Neural cell (in vitro differentiated cells): ENCODE data around the gene SLC25A45. TPM values are rescaled to one million over a fixed set of nuclear protein-coding genes. Genes with fewer than 3 reads are reported as not detected.

Source experiments
- H2AFZ ChIP-seq: fragments of 200-600, 300-800 bp; sonication (generic), shearing (Covaris generic); 2 replicates; pipeline ENCODE4 v1.6.0; 2014; ENCODE audit warnings: low read depth, mild to moderate bottlenecking, antibody characterized with exemption, low read length, moderate library complexity
- H3F3A ChIP-seq: fragments of 200-600 bp; shearing (Covaris generic); 2 replicates; pipeline ENCODE4 v1.6.1; 2016; ENCODE audit warnings: mild to moderate bottlenecking, moderate library complexity, mixed read lengths, antibody characterized with exemption, low read length; ENCODE audit not compliant: insufficient read depth, poor library complexity, severe bottlenecking
- H3K27ac ChIP-seq: fragments of 200-600, 300-800 bp; sonication (generic), shearing (Covaris generic); 2 replicates; pipeline ENCODE4 v1.5.1; 2014; ENCODE audit warnings: mild to moderate bottlenecking, low read length, moderate library complexity
- H3K27me3 ChIP-seq: fragments of 300-800, 200-600 bp; sonication (generic), shearing (Covaris generic); 2 replicates; pipeline ENCODE4 v1.6.0; 2014; ENCODE audit warnings: mild to moderate bottlenecking, low read depth, low read length, moderate library complexity; ENCODE audit not compliant: insufficient read depth
- H3K36me3 ChIP-seq: fragments of 300-800, 200-600 bp; sonication (generic), shearing (Covaris generic); 2 replicates; pipeline ENCODE4 v1.5.1; 2014; ENCODE audit warnings: mild to moderate bottlenecking, antibody characterized with exemption, low read length, moderate library complexity; ENCODE audit not compliant: insufficient read depth
- H3K4me2 ChIP-seq: fragments of 300-800, 200-600 bp; sonication (generic), shearing (Covaris generic); 2 replicates; pipeline ENCODE4 v1.6.0; 2014; ENCODE audit warnings: mild to moderate bottlenecking, low read length
- H3K4me3 ChIP-seq: fragments of 300-800, 200-600 bp; sonication (generic), shearing (Covaris generic); 2 replicates; pipeline ENCODE4 v1.5.1; 2014; ENCODE audit warnings: mild to moderate bottlenecking, low read length, moderate library complexity
- H3K79me2 ChIP-seq: fragments of 200-600 bp; shearing (Covaris generic); replicated peaks from 2 replicates; pipeline ENCODE4 v1.6.0; 2014; ENCODE audit warnings: mild to moderate bottlenecking, low read length, moderate library complexity; ENCODE audit not compliant: insufficient read depth
- H3K9ac ChIP-seq: fragments of 300-800, 200-600 bp; sonication (generic), shearing (Covaris generic); 2 replicates; pipeline ENCODE4 v1.6.1; 2016; ENCODE audit warnings: mild to moderate bottlenecking, low read length, mixed read lengths
- H3K9me2 ChIP-seq: fragments of 200-600 bp; shearing (Covaris generic); 2 replicates; pipeline ENCODE4 v1.6.1; 2016; ENCODE audit warnings: mild to moderate bottlenecking, low read length, mixed read lengths; ENCODE audit not compliant: insufficient read depth
- H3K9me3 ChIP-seq: fragments of 200-600, 300-800 bp; sonication (generic), shearing (Covaris generic); 2 replicates; pipeline ENCODE4 v1.6.1; 2016; ENCODE audit warnings: mild to moderate bottlenecking, mixed run types, low read length, moderate library complexity, mixed read lengths
- H4K20me1 ChIP-seq: fragments of 200-600 bp; shearing (Covaris generic); 2 replicates; pipeline ENCODE4 v1.6.1; 2016; ENCODE audit warnings: mild to moderate bottlenecking, mixed run types; ENCODE audit not compliant: insufficient read depth
- CTCF ChIP-seq: fragments of 450-650 bp; IDR thresholded peaks from 2 replicates; pipeline ENCODE4 v1.5.1; 2014; ENCODE audit warnings: antibody characterized with exemption, mild to moderate bottlenecking, moderate library complexity; ENCODE audit not compliant: poor library complexity, severe bottlenecking
- EP300 ChIP-seq: fragments of 450-650 bp; conservative IDR thresholded peaks from 2 replicates; pipeline ENCODE4 v1.6.1; 2014; ENCODE audit warnings: antibody characterized with exemption, mild to moderate bottlenecking, moderate library complexity; ENCODE audit not compliant: poor library complexity, severe bottlenecking
- EZH2 ChIP-seq: fragments of 200-600, 300-800 bp; shearing (Covaris generic), sonication (generic); IDR thresholded peaks from 2 replicates; pipeline ENCODE4 v1.6.1; 2014; ENCODE audit warnings: antibody characterized with exemption, low read length, borderline replicate concordance, mild to moderate bottlenecking; ENCODE audit not compliant: insufficient read depth, poor library complexity, severe bottlenecking
- MXI1 ChIP-seq: fragments of 450-650 bp; conservative IDR thresholded peaks from 2 replicates; pipeline ENCODE4 v1.6.1; 2014; ENCODE audit warnings: antibody characterized with exemption, mild to moderate bottlenecking; ENCODE audit not compliant: poor library complexity, severe bottlenecking
- POLR2AphosphoS5 ChIP-seq: IDR thresholded peaks from 2 replicates; pipeline ENCODE4 v1.6.1; 2012
- RAD21 ChIP-seq: fragments of 450-650 bp; conservative IDR thresholded peaks from 2 replicates; pipeline ENCODE4 v1.6.1; 2014; ENCODE audit warnings: antibody characterized with exemption, mild to moderate bottlenecking, moderate library complexity
- REST ChIP-seq: IDR thresholded peaks from 2 replicates; pipeline ENCODE4 v1.6.1; 2012; ENCODE audit warnings: borderline replicate concordance
- SMC3 ChIP-seq: fragments of 450-650 bp; conservative IDR thresholded peaks from 2 replicates; pipeline ENCODE4 v1.6.1; 2014; ENCODE audit warnings: antibody characterized with exemption, mild to moderate bottlenecking, moderate library complexity; ENCODE audit not compliant: poor library complexity
- TAF1 ChIP-seq: IDR thresholded peaks from 2 replicates; pipeline ENCODE4 v1.6.1; 2012; ENCODE audit warnings: low read depth
- polyA plus RNA-seq: library from polyadenylated mRNA; depleted of rRNA; stranded (reverse); fragments of >200 nt; gene quantifications from 2 replicates; pipeline ENCODE4 v1.2.3, GENCODE V29; 2014

Gene SLC25A45
- polyA plus RNA-seq, 1 donor from 2014 or later = not detected

GRCh38 chr11:65392899-65393298, 10.5 kb upstream of the SLC25A45 start:
- Histone ChIP-seq H3K9me2 (no peaks in the 10 kb centered on the region), H2AFZ (no peak overlapping the region), H3K4me2 (no peak overlapping the region), H3K4me3 (no peak overlapping the region), H3F3A (no peaks in the 10 kb centered on the region), H3K79me2 (no peaks in the 10 kb centered on the region), H3K27me3 (no peaks in the 10 kb centered on the region), H3K36me3 (no peaks in the 10 kb centered on the region), H3K9me3 (no peaks in the 10 kb centered on the region), H3K27ac (no peak overlapping the region), H3K9ac (no peak overlapping the region), H4K20me1 (no peaks in the 10 kb centered on the region)
- no peak for TF ChIP-seq EP300
- TF ChIP-seq CTCF = no peak
- no peak for TF ChIP-seq MXI1

- H3K36me3 ChIP-seq = no peaks in the 10 kb centered on the region
- no peaks in the 10 kb centered on the region for H3F3A ChIP-seq
- H3K27me3 ChIP-seq = no peaks in the 10 kb centered on the region
- no peaks in the 10 kb centered on the region for H3K9me3 ChIP-seq
- TF ChIP-seq RAD21 = no peak
- no peak for TF ChIP-seq EP300
- no peak for TF ChIP-seq POLR2AphosphoS5
- no peak for TF ChIP-seq TAF1
- no peak for TF ChIP-seq REST
- TF ChIP-seq CTCF = no peak
- TF ChIP-seq SMC3 = no peak
- TF ChIP-seq EZH2 = no peak
- TF ChIP-seq MXI1 = no peak
- H3K9me2 ChIP-seq = no peaks in the 10 kb centered on the region
- no peak overlapping the region for H3K9ac ChIP-seq
- H4K20me1 ChIP-seq = no peaks in the 10 kb centered on the region
- H3K4me3 ChIP-seq = no peak overlapping the region
- no peak overlapping the region for H3K27ac ChIP-seq
- H3K79me2 ChIP-seq = peaks cover under 1% of the 10 kb centered on the region
- H2AFZ ChIP-seq = no peak overlapping the region
- H3K4me2 ChIP-seq = no peak overlapping the region
Measured at GRCh38 chr11:65392186-65392829, 9.9 kb upstream of the SLC25A45 start.
